Fibroblast of lung (primary cell): Measurements from ENCODE around the gene EFNA5. TPM values are rescaled to one million over a fixed set of nuclear protein-coding genes. Genes with fewer than 3 reads are reported as not detected.

Experiments
- DNase-seq, 2 donors: peaks; one replicate each; pipeline versions ENCODE4 v3.0.0 to v3.0.0-alpha.2; 2010; ENCODE audit warnings: low read depth in 2 of 2
- H2AFZ ChIP-seq: 2 replicates; pipeline ENCODE4 v1.5.1; 2012; ENCODE audit warnings: low read length, control low read depth, inconsistent platforms
- H3K27ac ChIP-seq: 2 replicates; pipeline ENCODE4 v1.5.1; 2011; ENCODE audit warnings: low read length, control low read depth; ENCODE audit not compliant: insufficient read depth
- H3K27me3 ChIP-seq: 2 replicates; pipeline ENCODE4 v1.5.1; 2011; ENCODE audit warnings: mild to moderate bottlenecking, low read length; ENCODE audit not compliant: control insufficient read depth, insufficient read depth
- H3K36me3 ChIP-seq: 2 replicates; pipeline ENCODE4 v1.5.1; 2011; ENCODE audit warnings: low read length; ENCODE audit not compliant: control insufficient read depth, insufficient read depth
- H3K4me1 ChIP-seq: 2 replicates; pipeline ENCODE4 v1.5.1; 2011; ENCODE audit warnings: low read length; ENCODE audit not compliant: control insufficient read depth, insufficient read depth; ENCODE audit errors: extremely low read depth
- H3K4me2 ChIP-seq: 2 replicates; pipeline ENCODE4 v1.5.1; 2011; ENCODE audit warnings: low read length, control low read depth; ENCODE audit not compliant: insufficient read depth; ENCODE audit errors: extremely low read depth
- H3K4me3 ChIP-seq, 4 experiments: fragments of 200-600 bp in 1 of 4; sonication (generic) in 1 of 4; replicated peaks in 1 of 4; 2 replicates each; pipeline ENCODE4 v1.5.1; 2011 to 2016; ENCODE audit warnings: low read length in 4 of 4, low read depth in 3 of 4, mild to moderate bottlenecking in 3 of 4, control low read depth in 2 of 4, inconsistent platforms in 1 of 4, mixed read lengths in 1 of 4; ENCODE audit not compliant: insufficient read depth in 1 of 4; ENCODE audit errors: control extremely low read depth in 1 of 4
- H3K79me2 ChIP-seq: 2 replicates; pipeline ENCODE4 v1.5.1; 2012; ENCODE audit warnings: mild to moderate bottlenecking, low read length, inconsistent platforms; ENCODE audit not compliant: control insufficient read depth, insufficient read depth
- H3K9ac ChIP-seq: 2 replicates; pipeline ENCODE4 v1.5.1; 2011; ENCODE audit warnings: mild to moderate bottlenecking, low read length, control low read depth; ENCODE audit not compliant: insufficient read depth
- H3K9me3 ChIP-seq: 2 replicates; pipeline ENCODE4 v1.5.1; 2012; ENCODE audit warnings: low read depth, low read length; ENCODE audit not compliant: control insufficient read depth, insufficient read depth
- H4K20me1 ChIP-seq: 2 replicates; pipeline ENCODE4 v1.5.1; 2011; ENCODE audit warnings: low read length; ENCODE audit not compliant: control insufficient read depth, insufficient read depth; ENCODE audit errors: extremely low read depth
- CTCF ChIP-seq, 2 donors: IDR thresholded peaks in 1 of 2; conservative IDR thresholded peaks in 1 of 2; 1 replicate in 1 of 2; 2 replicates in 1 of 2; pipeline ENCODE4 v1.5.1; 2011 to 2012; ENCODE audit warnings: low read length in 2 of 2, control low read depth in 1 of 2, inconsistent platforms in 1 of 2, low read depth in 1 of 2, mild to moderate bottlenecking in 1 of 2
- EZH2 ChIP-seq: IDR thresholded peaks from 2 replicates; pipeline ENCODE4 v1.5.1; 2012; ENCODE audit warnings: low read length, control low read depth, mild to moderate bottlenecking; ENCODE audit errors: missing control alignments
- polyA plus RNA-seq, 2 donors: library from polyadenylated mRNA; depleted of rRNA in 1 of 2; stranded (reverse) in 1 of 2; unstranded in 1 of 2; fragments of >200 nt; gene quantifications; 2 replicates each; pipeline ENCODE4 v1.2.1, GENCODE V29; 2011 to 2012; ENCODE audit warnings: missing spikeins in 1 of 2
- total RNA-seq: library from RNA; depleted of rRNA; stranded (reverse); fragments of >200 nt; gene quantifications from 2 replicates; pipeline ENCODE4 v1.2.1, GENCODE V29; 2014

The EFNA5 gene
- total and polyA plus RNA-seq, 2 donors (not counting 1 experiment from before 2014, with no cell fraction given) = 3.5 to 3.7 TPM

DNA sequence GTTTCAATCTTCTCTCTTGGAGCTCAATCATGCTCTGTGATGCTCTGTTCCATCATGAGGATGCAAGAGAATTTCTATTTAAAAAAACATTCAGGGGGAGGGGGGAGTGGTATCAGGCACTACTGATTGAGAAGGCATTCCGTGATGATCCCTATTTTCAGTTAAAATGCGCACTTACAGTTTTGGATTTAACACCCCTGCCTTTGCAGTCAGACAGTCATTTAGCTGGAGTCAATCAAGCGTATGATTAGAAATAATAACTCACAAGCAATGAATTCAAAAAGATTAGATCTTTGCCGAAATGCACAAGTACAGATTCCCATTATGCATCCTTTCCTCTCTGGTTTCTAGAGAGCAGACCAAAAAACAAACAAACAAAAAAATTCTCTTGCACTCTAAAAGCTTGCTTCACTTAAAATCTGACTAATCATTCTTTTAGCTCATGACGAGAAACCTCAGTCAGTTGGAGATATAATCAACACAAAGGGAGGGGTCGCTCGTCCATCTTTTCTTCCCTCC is 55.4 kb downstream of the EFNA5 start:
- no peaks in the 10 kb centered on the region for H3K36me3 ChIP-seq
- DNase-seq = peak in 1 of 2 donors; percentile 41
- H3K27me3 ChIP-seq = no peaks in the 10 kb centered on the region
- no peak overlapping the region for H3K4me2 ChIP-seq
- no peak overlapping the region for H2AFZ ChIP-seq
- no peaks in the 10 kb centered on the region for H4K20me1 ChIP-seq
- no peaks in the 10 kb centered on the region for H3K4me1 ChIP-seq
- H3K9me3 ChIP-seq = no peaks in the 10 kb centered on the region
- no peak overlapping the region for H3K4me3 ChIP-seq
- no peak overlapping the region for H3K27ac ChIP-seq
- no peak for TF ChIP-seq EZH2
- no peak for TF ChIP-seq CTCF (conservative IDR thresholded peaks at IDR 0.05 in 1 of 2, IDR thresholded peaks at IDR 0.05 in 1 of 2; ENCODE audit: low read depth in 1 of 2, low read length in 2 of 2)
- no peaks in the 10 kb centered on the region for H3K79me2 ChIP-seq
- H3K9ac ChIP-seq = no peak overlapping the region

- Histone ChIP-seq H3K27me3 (no peaks in the 10 kb centered on the region), H2AFZ (no peak overlapping the region), H3K4me3 (no peak overlapping the region), H3K9me3 (no peaks in the 10 kb centered on the region), H3K79me2 (no peaks in the 10 kb centered on the region), H3K9ac (no peak overlapping the region), H3K4me1 (no peaks in the 10 kb centered on the region), H3K4me2 (no peak overlapping the region), H3K27ac (no peak overlapping the region), H4K20me1 (no peaks in the 10 kb centered on the region), H3K36me3 (no peaks in the 10 kb centered on the region)
- no peak for DNase-seq
- TF ChIP-seq CTCF (conservative IDR thresholded peaks at IDR 0.05 in 1 of 2, IDR thresholded peaks at IDR 0.05 in 1 of 2; ENCODE audit: low read depth in 1 of 2, low read length in 2 of 2) (no peak), EZH2 (no peak)
Observed at GRCh38 chr5:107612541-107612940, 58.2 kb downstream of the EFNA5 start.

DNA sequence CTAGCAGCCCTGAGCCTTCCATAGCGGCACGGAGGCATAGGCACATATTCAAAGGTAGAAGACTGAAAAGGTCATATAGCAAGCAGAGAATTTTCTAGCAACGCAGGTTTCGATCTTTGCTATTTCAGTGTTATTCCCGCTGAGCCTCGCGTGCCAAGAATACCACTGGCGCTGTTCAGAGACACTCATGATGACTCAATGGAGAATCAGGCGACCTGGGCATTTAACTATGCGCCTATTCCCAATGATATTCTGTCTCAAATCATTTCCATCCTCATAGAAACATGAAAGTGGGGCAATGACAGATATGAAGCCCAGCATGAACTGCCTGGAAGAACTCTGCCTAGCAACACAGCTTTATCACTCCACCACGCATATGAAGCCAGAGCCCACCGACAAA is 59.9 kb downstream of the EFNA5 start:
- DNase-seq = peak in 1 of 2 donors; percentile 50

More for the DNA sequence above, 59.9 kb downstream of the EFNA5 start:
- Histone ChIP-seq H2AFZ (no peak overlapping the region), H3K79me2 (no peaks in the 10 kb centered on the region), H3K9me3 (no peaks in the 10 kb centered on the region), H3K4me2 (no peak overlapping the region), H3K9ac (no peak overlapping the region), H3K27ac (no peak overlapping the region), H3K4me3 (no peak overlapping the region), H3K36me3 (no peaks in the 10 kb centered on the region), H4K20me1 (no peaks in the 10 kb centered on the region), H3K4me1 (no peaks in the 10 kb centered on the region), H3K27me3 (no peaks in the 10 kb centered on the region)
- TF ChIP-seq CTCF (conservative IDR thresholded peaks at IDR 0.05 in 1 of 2, IDR thresholded peaks at IDR 0.05 in 1 of 2; ENCODE audit: low read depth in 1 of 2, low read length in 2 of 2) = no peak
- no peak for TF ChIP-seq EZH2
